SIG-M5 (cell line): ENCODE measurements around the gene CCDC91.
"Not testable (repeated sequence)": the region's sequence is repeated elsewhere in the genome, so short reads cannot be mapped to it uniquely, and the experiment has no call there.

ENCODE experiments used
- DNase-seq: peaks from one replicate; lab custom pipeline; 2025; lab: John Stamatoyannopoulos, UW

The CCDC91 gene

GRCh38 chr12:28457785-28458184 lies 267.5 kb downstream of the CCDC91 start:
- no peak for DNase-seq

GRCh38 chr12:28459481-28459880 lies 269.2 kb downstream of the CCDC91 start:
- no peak for DNase-seq

GRCh38 chr12:28460420-28461130 lies 270.3 kb downstream of the CCDC91 start:
- DNase-seq, result no peak

- no peak for DNase-seq
Measured at GRCh38 chr12:28463396-28463795, 273.1 kb downstream of the CCDC91 start.

- not testable (repeated sequence) for DNase-seq
Measured at GRCh38 chr12:28471762-28472161, 281.5 kb downstream of the CCDC91 start.

- DNase-seq, result not testable (repeated sequence)
Measured at GRCh38 chr12:28476206-28476605, 285.9 kb downstream of the CCDC91 start.

- not testable (repeated sequence) for DNase-seq
Measured at GRCh38 chr12:28479097-28479496, 288.8 kb downstream of the CCDC91 start.

GRCh38 chr12:28479683-28480082 lies 289.4 kb downstream of the CCDC91 start:
- no peak for DNase-seq

- DNase-seq, result no peak
Measured at GRCh38 chr12:28484156-28484555, 293.9 kb downstream of the CCDC91 start.

GRCh38 chr12:28486521-28486920 lies 296.3 kb downstream of the CCDC91 start:
- DNase-seq, result no peak

- DNase-seq, result no peak
Measured at GRCh38 chr12:28489246-28489645, 299.0 kb downstream of the CCDC91 start.

GRCh38 chr12:28497889-28498411 lies 307.7 kb downstream of the CCDC91 start:
- DNase-seq, result no peak

- DNase-seq, result no peak
Measured at GRCh38 chr12:28498850-28499249, 308.6 kb downstream of the CCDC91 start.

- no peak for DNase-seq
Measured at GRCh38 chr12:28500373-28501024, 310.2 kb downstream of the CCDC91 start.

GRCh38 chr12:28506271-28506670 lies 316.0 kb downstream of the CCDC91 start:
- DNase-seq, result no peak

GRCh38 chr12:28507033-28507432 lies 316.8 kb downstream of the CCDC91 start:
- no peak for DNase-seq

GRCh38 chr12:28507867-28508266 lies 317.6 kb downstream of the CCDC91 start:
- no peak for DNase-seq

GRCh38 chr12:28512406-28512805 lies 322.1 kb downstream of the CCDC91 start:
- DNase-seq, result no peak

- no peak for DNase-seq
Measured at GRCh38 chr12:28512876-28513275, 322.6 kb downstream of the CCDC91 start.

- DNase-seq, result no peak
Measured at GRCh38 chr12:28513983-28514382, 323.7 kb downstream of the CCDC91 start.

- no peak for DNase-seq
Measured at GRCh38 chr12:28517101-28517500, 326.8 kb downstream of the CCDC91 start.

GRCh38 chr12:28527631-28528249 lies 337.5 kb downstream of the CCDC91 start:
- no peak for DNase-seq

- no peak for DNase-seq
Measured at GRCh38 chr12:28535216-28535615, 345.0 kb downstream of the CCDC91 start.
